Activated CD4-positive, alpha-beta memory T cell treated with anti-CD3 and anti-CD28 coated beads, Interleukin-2, amount 10 ng/mL, durations not matched to agents 7 days and 5 days (primary cell): ENCODE results near the gene CNST. TPM values are rescaled to one million over a fixed set of nuclear protein-coding genes. Genes with fewer than 3 reads are reported as not detected.
"Not testable (repeated sequence)": the region's sequence is repeated elsewhere in the genome, so short reads cannot be mapped to it uniquely, and the experiment has no call there.

ENCODE experiments used
- CTCF ChIA-PET: fragments of 350-600 bp; sonication (Branson Sonifier 250); formaldehyde crosslinking; loops from one replicate; lab custom pipeline; 2021; ENCODE audit warnings: antibody characterized with exemption, inconsistent platforms; lab: Charles Lee
- POLR2A ChIA-PET: fragments of 350-600 bp; sonication (Branson Sonifier 250); formaldehyde crosslinking; loops from one replicate; lab custom pipeline; 2021; ENCODE audit warnings: antibody characterized with exemption; lab: Charles Lee
- DNase-seq: peaks from one replicate; pipeline ENCODE4 v3.0.0-alpha.2; 2020
- H3K27ac Mint-ChIP-seq: one replicate; pipeline ENCODE4 v1.8.0; 2021; ENCODE audit warnings: mild to moderate bottlenecking, mixed read lengths
- H3K27me3 Mint-ChIP-seq: one replicate; pipeline ENCODE4 v1.8.0; 2021; ENCODE audit warnings: mixed read lengths
- H3K36me3 Mint-ChIP-seq: one replicate; pipeline ENCODE4 v1.8.0; 2021; ENCODE audit warnings: low read depth, mixed read lengths
- H3K4me1 Mint-ChIP-seq: one replicate; pipeline ENCODE4 v1.8.0; 2021; ENCODE audit warnings: mixed read lengths
- H3K4me3 Mint-ChIP-seq: one replicate; pipeline ENCODE4 v1.8.0; 2021; ENCODE audit warnings: mild to moderate bottlenecking, mixed read lengths
- H3K9me3 Mint-ChIP-seq: one replicate; pipeline ENCODE4 v1.8.0; 2021; ENCODE audit warnings: mixed read lengths
- total RNA-seq, 2 experiments: library from RNA; stranded (reverse); gene quantifications; one replicate each; pipeline ENCODE4 v1.2.3, GENCODE V29; 2021

The CNST gene
- total RNA-seq, 2 experiments from 2014 or later, result 36.2 to 39.3 TPM

DNA sequence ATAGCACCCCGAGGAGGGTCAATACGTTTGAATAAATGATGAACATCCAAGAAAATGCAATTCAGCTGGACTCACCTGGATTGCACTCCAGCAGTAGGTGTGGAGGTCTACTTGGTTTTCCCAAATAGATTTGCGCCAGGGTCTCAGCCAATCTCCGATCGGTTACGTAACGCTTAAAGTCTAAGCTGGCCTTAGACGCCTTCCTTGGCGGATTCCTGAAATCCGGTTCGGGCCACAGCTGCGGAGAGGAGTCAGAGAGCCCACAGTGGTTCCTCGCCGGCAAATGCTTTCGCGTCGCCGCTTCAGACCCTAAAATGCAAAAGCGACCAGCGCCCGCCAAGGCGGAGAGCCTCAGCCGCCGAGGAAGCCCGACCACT, 517 bp upstream of the CNST start:
- no peak for DNase-seq
- Mint-ChIP-seq H3K4me1 (peaks cover 41% of the 10 kb centered on the region), H3K36me3 (peaks cover 13% of the 10 kb centered on the region), H3K9me3 (no peaks in the 10 kb centered on the region), H3K27ac (peak overlapping the region; percentile 94), H3K4me3 (peak overlapping the region; percentile 92), H3K27me3 (no peaks in the 10 kb centered on the region)
- POLR2A ChIA-PET, result interaction anchor here (0.9 to 2.2 kb wide), 9 partner anchors 18 to 644 kb away, joined by 3 to 7 read pairs (median 5); partner anchors contain the start of gene SMYD3
- CTCF ChIA-PET, result interaction anchor here (0.8 kb wide), 1 partner anchor 78 kb away, joined by 3 read pairs; no protein-coding TSS in a partner anchor

DNA sequence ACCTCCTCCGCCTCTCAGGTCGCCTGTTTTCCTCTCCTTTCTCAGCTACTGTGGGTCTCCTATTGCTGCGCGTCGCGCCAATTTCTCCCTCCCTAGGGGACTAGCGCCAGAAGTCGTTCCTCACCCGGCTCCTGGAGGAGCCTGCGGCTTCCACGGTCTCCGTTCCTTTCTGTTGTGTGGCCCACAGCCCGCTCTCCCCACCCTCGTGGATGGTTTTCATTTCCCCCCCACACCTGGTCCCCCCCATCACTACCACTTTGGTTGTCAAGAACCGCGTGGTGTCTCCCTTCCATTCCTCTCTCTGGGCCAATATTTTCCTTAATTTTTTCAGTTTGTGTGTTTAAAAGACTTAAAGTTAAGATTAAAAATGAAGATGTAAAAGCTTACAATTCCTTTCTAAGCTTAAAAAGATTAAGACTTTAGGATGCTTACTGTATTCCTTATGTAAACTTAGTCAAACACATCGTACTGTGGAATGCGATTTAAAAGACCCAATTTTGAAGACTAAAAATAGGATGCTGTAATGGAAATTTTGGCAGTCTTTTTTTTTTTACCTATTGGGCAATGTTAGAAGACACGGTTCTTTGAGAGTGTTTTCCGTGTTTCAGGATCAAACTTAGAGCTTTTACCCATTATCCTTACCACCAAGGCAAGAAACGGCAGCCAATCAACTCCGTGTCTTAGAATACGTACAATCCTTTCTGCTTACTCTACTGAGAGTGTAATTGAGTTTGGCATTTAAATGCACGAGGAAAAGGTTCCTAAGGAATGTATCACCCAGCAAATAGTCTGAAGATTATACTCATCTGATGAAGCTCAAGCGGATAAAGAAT, 773 bp downstream of the CNST start:
- Mint-ChIP-seq H3K4me3 (peak overlapping the region; percentile 92), H3K9me3 (no peaks in the 10 kb centered on the region), H3K27me3 (no peaks in the 10 kb centered on the region), H3K36me3 (peaks cover 13% of the 10 kb centered on the region), H3K4me1 (peaks cover 53% of the 10 kb centered on the region), H3K27ac (peak overlapping the region; percentile 94)
- POLR2A ChIA-PET, result interaction anchor here (0.6 to 2.2 kb wide), 13 partner anchors 9 to 643 kb away, joined by 3 to 7 read pairs (median 4); partner anchors contain the start of gene SMYD3
- DNase-seq, result no peak
- CTCF ChIA-PET, result interaction anchor here (0.9 to 1.2 kb wide), 3 partner anchors 35 to 68 kb away, joined by 3 read pairs; no protein-coding TSS in a partner anchor

DNA sequence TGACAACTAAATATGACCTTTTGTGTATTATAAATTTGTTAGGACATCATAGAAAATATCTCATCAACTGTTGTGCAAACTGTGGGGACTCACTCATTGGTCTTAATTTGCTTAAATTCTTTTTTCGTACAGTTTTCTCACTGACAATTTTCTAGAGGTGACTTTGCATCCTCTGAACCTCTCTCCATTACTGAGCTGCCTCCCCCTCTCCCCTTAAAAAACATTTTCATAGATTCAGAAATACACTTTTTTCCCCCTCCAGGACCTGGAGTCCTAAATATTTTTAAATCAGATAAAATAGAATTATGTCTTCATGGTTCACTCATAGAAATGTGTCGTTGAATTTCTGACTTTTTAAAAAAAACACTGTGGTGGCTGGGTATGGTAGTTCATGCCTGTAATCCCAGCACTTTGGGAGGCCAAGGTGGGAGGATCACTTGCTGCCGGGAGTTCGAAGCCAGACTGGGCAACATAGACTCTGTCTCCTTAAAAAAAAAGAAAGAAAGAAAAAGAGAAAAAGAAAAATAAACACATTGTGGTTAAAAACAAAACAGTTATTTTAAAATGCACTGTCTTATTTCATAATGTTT, 1.5 kb downstream of the CNST start:
- Mint-ChIP-seq H3K4me1 (peaks cover 58% of the 10 kb centered on the region), H3K27me3 (no peaks in the 10 kb centered on the region), H3K36me3 (peaks cover 13% of the 10 kb centered on the region), H3K4me3 (peak overlapping the region; percentile 92), H3K27ac (peak overlapping the region; percentile 94), H3K9me3 (no peaks in the 10 kb centered on the region)
- CTCF ChIA-PET, result interaction anchor here (1.1 to 1.2 kb wide), 2 partner anchors 34 to 62 kb away, joined by 3 read pairs; no protein-coding TSS in a partner anchor
- DNase-seq, result no peak
- POLR2A ChIA-PET, result interaction anchor here (0.6 to 2.1 kb wide), 7 partner anchors 9 to 612 kb away, joined by 3 to 7 read pairs (median 4); no protein-coding TSS in a partner anchor

DNA sequence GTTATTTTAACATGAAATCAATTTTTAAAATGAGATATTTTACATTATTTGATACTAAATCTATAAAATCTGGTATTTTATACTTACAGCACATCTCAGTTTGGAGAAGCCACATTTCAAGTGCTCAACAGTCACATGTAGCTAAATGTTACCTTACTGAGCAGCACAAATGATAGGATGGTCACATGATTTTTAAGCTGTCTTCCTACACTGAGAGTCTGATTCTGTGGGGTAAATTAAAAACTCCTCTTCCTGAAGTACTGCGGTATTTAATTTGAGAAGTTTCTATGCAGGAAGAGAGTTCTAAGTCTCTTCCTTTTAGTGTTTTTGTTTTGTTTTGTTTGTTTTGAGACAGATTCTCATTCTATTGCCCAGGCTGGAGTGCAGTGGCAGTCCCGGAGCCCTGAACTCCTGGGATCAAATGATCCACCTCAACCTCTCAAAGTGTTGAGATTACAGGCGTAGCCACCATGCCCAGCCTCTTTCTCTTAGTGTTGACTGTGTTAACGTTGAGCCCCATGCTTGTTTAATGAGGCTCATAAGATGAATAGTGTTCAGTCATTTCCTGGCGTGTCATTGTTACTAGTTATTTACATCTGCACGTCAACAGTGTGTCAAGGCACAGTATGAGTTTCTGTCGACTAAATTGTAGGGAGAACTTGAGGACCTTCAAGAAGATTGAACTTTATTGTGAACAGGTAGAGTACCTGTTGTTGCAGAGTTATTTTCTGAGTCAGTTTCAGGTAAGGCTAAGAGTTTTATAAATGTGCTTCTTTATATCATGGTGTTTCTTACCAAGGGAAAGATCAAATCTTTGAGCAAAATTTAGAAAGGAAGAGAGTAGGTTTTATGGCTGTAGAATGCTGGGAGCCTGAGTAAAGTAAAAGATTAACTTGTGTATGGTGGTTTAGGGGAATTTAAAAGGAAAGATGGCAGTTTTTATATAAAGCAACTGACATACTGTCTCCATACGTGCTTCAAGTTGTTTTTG, 3.3 kb downstream of the CNST start:
- no peaks in the 10 kb centered on the region for H3K9me3 Mint-ChIP-seq
- H3K4me3 Mint-ChIP-seq, result peak overlapping the region; percentile 76
- H3K27me3 Mint-ChIP-seq, result no peaks in the 10 kb centered on the region
- CTCF ChIA-PET, result interaction anchor here (1.1 kb wide), 1 partner anchor 17 kb away, joined by 4 read pairs; no protein-coding TSS in a partner anchor
- peak overlapping the region; percentile 96 for H3K27ac Mint-ChIP-seq
- POLR2A ChIA-PET, result interaction anchor here (1.0 kb wide), 1 partner anchor 9 kb away, joined by 4 read pairs; no protein-coding TSS in a partner anchor
- peaks cover 15% of the 10 kb centered on the region for H3K36me3 Mint-ChIP-seq
- peak; percentile 45 for DNase-seq
- peaks cover 61% of the 10 kb centered on the region for H3K4me1 Mint-ChIP-seq

DNA sequence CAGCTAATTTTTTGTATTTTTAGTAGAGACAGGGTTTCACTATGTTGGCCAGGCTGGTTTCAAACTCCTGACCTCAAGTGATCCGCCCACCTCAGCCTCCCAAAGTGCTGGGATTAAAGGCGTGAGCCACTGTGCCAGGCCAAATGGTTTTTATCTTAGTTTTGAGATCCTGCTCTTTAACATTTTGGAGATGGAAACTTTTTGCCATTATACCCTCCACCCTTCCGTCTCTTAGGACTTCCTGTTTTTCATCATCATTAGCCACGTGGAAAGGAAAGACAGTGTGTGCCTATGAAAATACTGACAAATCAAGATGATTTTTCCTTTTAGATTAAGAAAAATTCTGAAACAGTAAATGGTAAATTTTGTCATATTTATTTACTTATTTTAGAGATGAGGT, 5.1 kb downstream of the CNST start:
- Mint-ChIP-seq H3K27ac (peak overlapping the region; percentile 75), H3K4me1 (peaks cover 58% of the 10 kb centered on the region), H3K36me3 (peaks cover 22% of the 10 kb centered on the region), H3K4me3 (peak overlapping the region; percentile 38)
- DNase-seq, CTCF ChIA-PET, H3K9me3 Mint-ChIP-seq, H3K27me3 Mint-ChIP-seq: not testable (repeated sequence)
- POLR2A ChIA-PET, result interaction anchor here (1.3 kb wide), 1 partner anchor 10 kb away, joined by 4 read pairs; no protein-coding TSS in a partner anchor

DNA sequence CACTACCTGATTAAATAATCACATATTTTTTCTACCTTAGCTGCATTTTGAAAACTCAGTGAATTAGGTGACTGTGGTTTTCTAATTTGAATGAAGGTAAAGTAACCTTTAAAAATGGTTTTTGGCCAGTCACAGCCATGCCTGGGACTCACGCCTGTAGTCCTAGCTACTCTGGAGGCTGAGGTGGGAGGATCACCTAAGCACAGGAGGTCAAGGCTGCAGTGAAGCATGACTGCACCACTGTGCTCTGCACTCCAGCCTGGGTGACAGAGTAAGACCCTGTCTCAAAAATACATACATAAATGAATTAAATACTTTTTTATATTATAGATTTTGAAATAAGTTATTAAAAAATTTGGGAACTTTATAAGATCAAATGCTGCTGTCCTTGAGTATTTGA, 5.7 kb downstream of the CNST start:
- CTCF ChIA-PET, result no interaction called here
- Mint-ChIP-seq H3K27me3 (no peaks in the 10 kb centered on the region), H3K27ac (no peak overlapping the region), H3K4me1 (peaks cover 64% of the 10 kb centered on the region), H3K4me3 (no peak overlapping the region), H3K9me3 (peaks cover 4% of the 10 kb centered on the region), H3K36me3 (peaks cover 23% of the 10 kb centered on the region)
- no peak for DNase-seq
- POLR2A ChIA-PET, result interaction anchor here (1.3 kb wide), 1 partner anchor 10 kb away, joined by 4 read pairs; no protein-coding TSS in a partner anchor

DNA sequence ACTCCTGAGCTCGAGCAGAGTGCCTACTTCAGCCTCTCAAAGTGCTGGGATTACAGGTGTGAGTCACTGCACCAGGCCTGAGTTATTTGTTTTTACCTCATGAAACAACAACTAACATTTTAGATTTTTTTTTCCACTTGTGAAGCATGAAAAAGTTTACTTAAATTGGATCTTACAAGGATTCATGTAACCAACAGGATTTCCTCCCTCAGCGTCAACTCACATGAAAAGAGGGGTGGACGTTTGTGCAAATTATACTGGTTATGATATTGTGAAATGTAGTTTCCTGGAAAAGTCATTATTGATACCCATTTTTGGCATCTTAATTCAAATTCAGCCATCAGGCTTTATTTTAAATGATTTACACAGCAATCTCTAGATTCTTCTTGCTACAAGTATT, 6.5 kb downstream of the CNST start:
- POLR2A ChIA-PET, result interaction anchor here (1.3 kb wide), 1 partner anchor 9 kb away, joined by 4 read pairs; no protein-coding TSS in a partner anchor
- CTCF ChIA-PET, result no interaction called here
- H3K4me1 Mint-ChIP-seq, result peaks cover 67% of the 10 kb centered on the region

DNA sequence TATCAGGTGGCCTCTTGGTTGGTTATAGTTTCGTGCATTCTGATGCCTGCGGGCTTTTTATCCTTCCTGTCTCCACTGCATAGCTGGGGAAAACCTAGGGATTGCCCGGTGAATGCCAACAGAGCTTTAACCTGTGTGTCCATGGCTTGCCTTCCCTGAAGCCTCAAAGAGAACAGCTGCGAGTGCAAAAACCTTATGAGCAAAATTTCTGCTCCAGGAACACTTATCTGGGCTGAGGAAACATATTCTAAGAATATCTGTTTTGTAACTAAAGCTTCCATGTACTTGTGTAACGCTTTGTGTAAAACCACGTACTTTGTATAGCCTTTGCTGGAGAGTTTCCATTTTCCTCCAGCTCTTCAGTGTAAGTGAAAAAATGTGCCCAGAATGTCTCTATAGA, 7.2 kb downstream of the CNST start:
- ChIA-PET CTCF (no interaction called here), POLR2A (interaction anchor here (1.4 kb wide), 1 partner anchor 29 kb away, joined by 4 read pairs; no protein-coding TSS in a partner anchor)
- H3K36me3 Mint-ChIP-seq, result peaks cover 31% of the 10 kb centered on the region
- peaks cover 4% of the 10 kb centered on the region for H3K9me3 Mint-ChIP-seq
- no peak overlapping the region for H3K4me3 Mint-ChIP-seq
- peaks cover 63% of the 10 kb centered on the region for H3K4me1 Mint-ChIP-seq
- no peaks in the 10 kb centered on the region for H3K27me3 Mint-ChIP-seq
- peak overlapping the region; percentile 45 for H3K27ac Mint-ChIP-seq
- DNase-seq, result no peak

More for the DNA sequence above, 6.5 kb downstream of the CNST start:
- peak overlapping the region; percentile 42 for H3K27ac Mint-ChIP-seq
- DNase-seq, result no peak
- H3K36me3 Mint-ChIP-seq, result peaks cover 28% of the 10 kb centered on the region
- H3K9me3 Mint-ChIP-seq, result peaks cover 4% of the 10 kb centered on the region
- no peak overlapping the region for H3K4me3 Mint-ChIP-seq
- no peaks in the 10 kb centered on the region for H3K27me3 Mint-ChIP-seq

DNA sequence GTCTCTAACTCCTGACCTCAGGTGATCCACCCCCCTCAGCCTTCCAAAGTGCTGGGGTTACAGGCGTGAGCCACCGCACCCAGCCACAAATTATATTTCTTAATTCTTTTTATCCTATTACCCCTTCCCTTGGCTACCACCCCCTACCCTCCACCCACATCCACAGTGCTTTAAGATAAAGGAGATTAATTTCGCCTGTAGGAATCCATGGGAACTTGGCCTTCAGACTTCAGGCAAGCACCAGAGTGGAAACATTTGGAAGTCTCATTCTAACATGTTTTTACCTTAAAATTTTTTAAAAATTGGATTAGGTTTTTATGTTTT, 10.4 kb downstream of the CNST start:
- Mint-ChIP-seq H3K4me3 (no peak overlapping the region), H3K27ac (no peak overlapping the region), H3K9me3 (peaks cover 4% of the 10 kb centered on the region), H3K36me3 (peaks cover 27% of the 10 kb centered on the region), H3K4me1 (peaks cover 50% of the 10 kb centered on the region), H3K27me3 (no peaks in the 10 kb centered on the region)
- ChIA-PET CTCF (no interaction called here), POLR2A (interaction anchor here (1.2 kb wide), 1 partner anchor 9 kb away, joined by 3 read pairs; no protein-coding TSS in a partner anchor)
- no peak for DNase-seq

DNA sequence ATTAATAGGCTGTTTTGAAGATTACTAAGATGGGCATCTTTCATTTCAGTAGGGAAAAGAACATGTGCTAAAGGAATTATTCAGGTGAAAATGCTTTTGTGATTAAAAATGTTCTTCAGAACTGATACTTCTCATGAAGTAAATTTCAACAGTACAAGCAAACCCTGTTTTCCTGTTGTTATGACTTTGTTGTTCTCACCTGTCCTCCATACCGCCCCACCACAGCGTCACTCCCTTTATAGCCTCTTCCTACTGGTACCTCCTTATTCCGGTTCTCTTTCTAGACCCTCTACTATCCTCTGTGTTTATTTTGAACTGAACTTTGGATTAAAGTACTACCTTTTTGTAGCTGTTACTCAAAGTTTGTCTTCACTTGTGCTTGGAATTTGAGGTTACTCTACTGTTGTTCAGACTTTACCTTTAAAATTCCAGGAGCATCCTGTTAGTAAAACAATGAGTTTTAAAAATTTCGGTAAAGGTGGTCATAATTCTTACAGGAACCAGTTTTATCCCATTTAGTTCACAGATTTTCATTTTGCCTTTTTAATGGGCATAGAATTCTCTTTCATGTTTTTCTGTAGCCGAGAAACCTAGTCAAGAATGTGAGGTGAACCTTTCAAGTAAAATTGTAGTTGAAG, 10.9 kb downstream of the CNST start:
- no peak for DNase-seq
- CTCF ChIA-PET, result no interaction called here
- Mint-ChIP-seq H3K4me3 (peak overlapping the region; percentile 1), H3K36me3 (peaks cover 30% of the 10 kb centered on the region), H3K9me3 (peaks cover 4% of the 10 kb centered on the region), H3K4me1 (peaks cover 49% of the 10 kb centered on the region), H3K27me3 (no peaks in the 10 kb centered on the region), H3K27ac (peak overlapping the region; percentile 48)
- POLR2A ChIA-PET, result interaction anchor here (1.2 kb wide), 1 partner anchor 10 kb away, joined by 3 read pairs; no protein-coding TSS in a partner anchor

DNA sequence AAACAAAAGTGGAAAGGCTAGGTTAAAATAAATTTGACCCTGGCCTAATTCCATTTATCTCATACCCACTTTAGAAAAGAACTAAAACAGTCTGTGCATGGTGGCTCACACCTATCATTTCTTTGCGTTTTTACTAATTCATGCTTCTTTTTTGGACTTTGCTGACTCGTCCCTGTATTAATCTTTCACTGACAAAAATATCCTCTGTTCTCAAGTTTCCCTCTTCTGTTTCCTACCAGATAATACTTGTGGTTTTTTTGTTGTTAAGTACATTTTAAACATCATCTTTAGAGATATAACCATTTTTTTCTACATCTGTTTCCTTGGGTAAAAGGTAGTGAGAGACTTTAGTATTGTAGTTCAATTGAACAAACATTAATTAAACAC, 11.5 kb downstream of the CNST start:
- POLR2A ChIA-PET, result interaction anchor here (1.8 kb wide), 1 partner anchor 11 kb away, joined by 4 read pairs; the partner anchor contains the start of gene CNST
- no peak overlapping the region for H3K4me3 Mint-ChIP-seq
- CTCF ChIA-PET, result interaction anchor here (0.6 kb wide), 1 partner anchor 30 kb away, joined by 3 read pairs; no protein-coding TSS in a partner anchor
- H3K27ac Mint-ChIP-seq, result no peak overlapping the region
- H3K9me3 Mint-ChIP-seq, result peaks cover 4% of the 10 kb centered on the region
- peaks cover 45% of the 10 kb centered on the region for H3K4me1 Mint-ChIP-seq
- peaks cover 32% of the 10 kb centered on the region for H3K36me3 Mint-ChIP-seq
- DNase-seq, result no peak
- no peaks in the 10 kb centered on the region for H3K27me3 Mint-ChIP-seq
